CD4-positive, alpha-beta T cell treated with Interleukin-17A for 1 hour (primary cell): ENCODE results near the gene ARHGAP45.

Experiments used
- DNase-seq: peaks from one replicate; pipeline ENCODE4 v3.0.0-alpha.2; 2020

Gene ARHGAP45

DNA sequence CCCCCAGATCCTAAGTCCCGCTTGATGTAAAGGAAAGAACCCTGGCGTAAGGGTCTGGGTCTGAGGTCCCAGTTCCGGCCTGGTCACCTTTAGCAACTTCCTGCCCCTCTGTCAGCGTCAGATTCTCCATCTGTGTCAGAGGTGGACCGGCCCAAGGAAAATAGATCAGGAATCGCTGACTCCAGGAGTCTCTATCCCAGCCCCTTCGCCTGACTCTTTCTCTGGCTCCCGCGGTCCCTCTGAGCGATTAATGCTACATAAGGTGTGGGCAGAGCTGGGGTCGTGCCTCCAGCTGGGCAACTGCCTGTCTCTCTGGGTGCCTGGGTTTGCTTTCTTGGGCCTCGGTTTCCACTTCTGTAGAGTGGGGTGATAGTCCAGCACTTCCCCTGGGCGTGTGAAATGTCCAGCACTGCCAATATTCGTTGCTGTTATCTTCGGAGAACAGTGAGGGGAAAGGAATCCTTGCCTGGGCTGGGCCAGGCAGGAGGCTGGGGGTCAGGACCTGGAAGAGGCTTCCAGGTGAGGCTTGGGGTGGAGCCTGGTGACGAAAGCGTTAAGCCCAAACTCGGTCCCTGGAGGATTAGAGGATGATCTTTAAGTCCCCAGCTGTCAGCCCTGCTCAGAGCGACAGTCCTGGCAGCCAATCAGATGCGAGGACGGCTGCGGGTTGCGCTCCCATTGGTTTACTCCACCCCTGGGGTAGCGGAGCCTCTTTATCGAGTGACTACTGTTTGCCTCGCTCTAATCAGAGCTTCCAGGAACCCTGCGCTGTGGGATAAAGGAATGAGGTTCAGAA is 26.3 kb upstream of the ARHGAP45 start:
- DNase-seq: peak; percentile 94

DNA sequence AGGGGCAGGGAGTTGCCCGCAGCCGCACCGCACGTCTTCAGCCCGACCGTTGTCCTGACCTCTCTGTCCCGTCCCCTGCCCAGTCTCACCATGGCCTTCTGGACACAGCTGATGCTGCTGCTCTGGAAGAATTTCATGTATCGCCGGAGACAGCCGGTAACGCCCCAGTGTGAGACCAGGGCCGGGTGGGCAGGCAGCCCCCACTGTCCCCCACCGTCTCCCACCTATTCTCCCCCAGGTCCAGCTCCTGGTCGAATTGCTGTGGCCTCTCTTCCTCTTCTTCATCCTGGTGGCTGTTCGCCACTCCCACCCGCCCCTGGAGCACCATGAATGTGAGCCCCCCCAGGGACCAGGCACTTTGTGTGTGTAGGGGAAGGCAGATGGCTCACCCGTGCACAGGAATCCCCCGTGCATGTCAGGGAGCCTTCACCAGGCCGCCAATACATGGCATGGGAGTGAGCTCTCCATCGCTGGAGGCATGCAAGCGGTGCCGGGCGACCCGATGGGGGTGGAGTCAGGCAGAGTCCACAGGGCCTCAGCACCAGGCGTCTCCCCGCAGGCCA is 25.6 kb upstream of the ARHGAP45 start:
- DNase-seq: no peak

DNA sequence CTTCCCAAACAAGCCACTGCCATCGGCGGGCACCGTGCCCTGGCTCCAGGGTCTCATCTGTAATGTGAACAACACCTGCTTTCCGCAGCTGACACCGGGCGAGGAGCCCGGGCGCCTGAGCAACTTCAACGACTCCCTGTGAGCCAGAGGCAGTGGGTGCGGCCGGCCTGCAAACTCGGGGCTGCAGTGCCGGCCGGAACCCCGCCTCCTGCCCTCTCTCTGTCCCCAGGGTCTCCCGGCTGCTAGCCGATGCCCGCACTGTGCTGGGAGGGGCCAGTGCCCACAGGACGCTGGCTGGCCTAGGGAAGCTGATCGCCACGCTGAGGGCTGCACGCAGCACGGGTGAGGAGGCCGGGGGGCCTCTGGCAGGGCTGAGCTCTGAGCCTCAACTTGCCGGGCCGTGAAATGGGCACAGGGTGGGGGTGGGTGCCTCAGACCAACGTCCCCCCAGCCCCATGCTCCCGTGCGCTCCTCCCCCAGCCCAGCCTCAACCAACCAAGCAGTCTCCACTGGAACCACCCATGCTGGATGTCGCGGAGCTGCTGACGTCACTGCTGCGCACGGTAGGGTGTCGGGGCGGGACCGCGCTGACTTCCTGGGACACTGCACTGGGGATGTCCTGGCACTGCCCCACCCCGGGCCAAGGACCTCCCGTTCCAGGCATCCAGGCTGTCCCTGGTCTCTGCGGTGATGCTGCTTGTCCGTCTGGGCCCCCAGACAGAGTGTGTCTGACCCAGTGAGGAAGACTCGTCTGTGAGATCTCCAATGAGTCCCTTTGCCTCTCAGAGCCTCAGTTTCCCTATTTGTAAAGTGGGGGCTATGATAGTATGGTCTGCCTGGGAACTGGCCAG is 24.9 kb upstream of the ARHGAP45 start:
- no peak for DNase-seq

DNA sequence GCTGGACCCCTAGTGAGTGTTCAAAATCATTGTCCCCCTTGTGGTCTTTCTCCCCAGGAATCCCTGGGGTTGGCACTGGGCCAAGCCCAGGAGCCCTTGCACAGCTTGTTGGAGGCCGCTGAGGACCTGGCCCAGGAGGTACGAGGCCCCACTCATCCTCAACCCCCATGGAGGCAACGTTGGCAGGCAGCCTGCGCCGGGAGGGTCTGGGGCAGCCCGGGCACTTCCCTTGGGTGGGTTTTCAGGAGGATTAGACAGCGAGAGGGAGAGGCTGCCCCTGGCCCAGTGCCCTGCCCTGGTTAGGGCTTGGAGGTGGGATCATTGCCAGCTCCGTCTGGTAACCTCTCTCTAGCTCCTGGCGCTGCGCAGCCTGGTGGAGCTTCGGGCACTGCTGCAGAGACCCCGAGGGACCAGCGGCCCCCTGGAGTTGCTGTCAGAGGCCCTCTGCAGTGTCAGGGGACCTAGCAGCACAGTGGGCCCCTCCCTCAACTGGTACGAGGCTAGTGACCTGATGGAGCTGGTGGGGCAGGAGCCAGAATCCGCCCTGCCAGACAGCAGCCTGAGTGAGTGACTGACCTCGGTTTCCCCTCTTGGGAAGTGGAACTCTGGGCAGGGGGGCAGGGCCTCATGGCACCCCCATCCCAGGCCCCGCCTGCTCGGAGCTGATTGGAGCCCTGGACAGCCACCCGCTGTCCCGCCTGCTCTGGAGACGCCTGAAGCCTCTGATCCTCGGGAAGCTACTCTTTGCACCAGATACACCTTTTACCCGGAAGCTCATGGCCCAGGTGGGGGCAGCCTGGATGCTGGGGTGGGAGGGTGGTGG is 24.1 kb upstream of the ARHGAP45 start:
- no peak for DNase-seq

DNA sequence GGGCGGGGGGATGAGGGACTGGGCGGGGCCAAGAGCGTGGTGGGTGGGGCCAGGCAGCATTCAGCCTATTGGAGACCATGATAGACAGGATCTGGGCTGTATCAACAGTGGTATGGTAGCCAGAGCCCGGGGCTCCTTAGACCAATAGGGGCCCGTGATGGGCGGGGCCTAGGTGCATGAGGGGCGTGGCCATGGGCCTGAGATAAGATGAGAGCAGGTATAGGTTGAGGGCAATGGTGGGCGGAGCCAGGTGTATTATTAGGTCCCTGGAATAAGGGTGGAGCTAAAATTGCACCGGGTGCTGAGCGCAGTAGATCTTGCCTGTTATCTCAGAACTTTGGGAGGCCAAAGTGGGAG is 21.7 kb upstream of the ARHGAP45 start:
- DNase-seq: peak; percentile 84

DNA sequence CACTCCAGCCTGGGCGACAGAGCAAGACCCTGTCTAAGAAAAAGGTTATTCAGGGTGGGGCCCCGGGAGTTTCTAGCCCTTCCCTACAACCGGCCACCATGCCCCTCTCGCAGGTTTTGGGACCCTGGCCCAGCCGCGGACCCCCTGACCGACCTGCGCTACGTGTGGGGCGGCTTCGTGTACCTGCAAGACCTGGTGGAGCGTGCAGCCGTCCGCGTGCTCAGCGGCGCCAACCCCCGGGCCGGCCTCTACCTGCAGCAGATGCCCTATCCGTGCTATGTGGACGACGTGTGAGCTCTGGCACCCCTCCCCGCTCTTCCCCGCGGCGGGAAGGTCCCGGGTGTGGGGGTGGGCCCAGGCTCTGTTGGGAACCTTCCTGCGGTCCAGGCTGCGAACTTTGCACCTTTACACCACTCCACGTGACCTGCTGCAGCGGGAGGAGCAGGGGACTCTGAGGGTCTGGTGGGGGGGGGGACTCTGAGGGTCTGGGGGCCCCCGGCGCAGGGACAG is 20.8 kb upstream of the ARHGAP45 start:
- no peak for DNase-seq

DNA sequence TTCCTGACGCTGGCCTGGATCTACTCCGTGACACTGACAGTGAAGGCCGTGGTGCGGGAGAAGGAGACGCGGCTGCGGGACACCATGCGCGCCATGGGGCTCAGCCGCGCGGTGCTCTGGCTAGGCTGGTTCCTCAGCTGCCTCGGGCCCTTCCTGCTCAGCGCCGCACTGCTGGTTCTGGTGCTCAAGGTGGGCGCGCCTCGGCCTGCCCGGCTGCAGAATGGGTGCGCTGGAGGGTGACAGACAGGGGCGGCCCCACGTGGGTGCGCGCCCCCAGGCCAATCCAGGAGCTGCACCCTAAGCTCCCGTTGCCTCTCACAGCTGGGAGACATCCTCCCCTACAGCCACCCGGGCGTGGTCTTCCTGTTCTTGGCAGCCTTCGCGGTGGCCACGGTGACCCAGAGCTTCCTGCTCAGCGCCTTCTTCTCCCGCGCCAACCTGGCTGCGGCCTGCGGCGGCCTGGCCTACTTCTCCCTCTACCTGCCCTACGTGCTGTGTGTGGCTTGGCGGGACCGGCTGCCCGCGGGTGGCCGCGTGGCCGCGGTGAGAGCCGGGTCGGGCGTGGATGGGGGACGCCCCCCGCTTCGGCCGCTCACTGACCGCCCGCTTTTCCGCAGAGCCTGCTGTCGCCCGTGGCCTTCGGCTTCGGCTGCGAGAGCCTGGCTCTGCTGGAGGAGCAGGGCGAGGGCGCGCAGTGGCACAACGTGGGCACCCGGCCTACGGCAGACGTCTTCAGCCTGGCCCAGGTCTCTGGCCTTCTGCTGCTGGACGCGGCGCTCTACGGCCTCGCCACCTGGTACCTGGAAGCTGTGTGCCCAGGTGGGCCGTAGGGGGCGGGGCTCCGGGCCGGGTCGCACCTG is 19.9 kb upstream of the ARHGAP45 start:
- DNase-seq: no peak

DNA sequence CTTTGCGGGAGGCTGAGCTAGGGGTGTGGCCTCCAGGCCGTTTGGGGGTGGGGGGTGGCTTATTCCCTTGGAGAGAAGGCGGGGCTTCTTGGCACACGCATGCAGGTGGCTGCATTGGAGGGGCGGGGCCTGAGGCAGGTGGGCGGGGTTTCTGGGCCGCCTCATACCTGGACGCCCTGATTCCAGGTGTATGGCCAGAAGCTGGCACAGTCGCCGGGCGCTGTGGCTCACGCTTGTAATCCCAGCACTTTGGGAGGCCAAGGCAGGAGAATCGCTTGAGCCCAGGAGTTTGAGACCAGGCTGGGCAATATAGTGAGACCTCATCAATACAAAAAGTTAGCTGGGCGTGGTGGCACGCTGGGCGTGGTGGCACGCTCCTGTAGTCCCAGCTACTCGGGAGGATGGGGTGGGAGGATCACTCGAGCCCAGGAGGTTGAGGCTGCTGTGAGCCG is 19.2 kb upstream of the ARHGAP45 start:
- no peak for DNase-seq

DNA sequence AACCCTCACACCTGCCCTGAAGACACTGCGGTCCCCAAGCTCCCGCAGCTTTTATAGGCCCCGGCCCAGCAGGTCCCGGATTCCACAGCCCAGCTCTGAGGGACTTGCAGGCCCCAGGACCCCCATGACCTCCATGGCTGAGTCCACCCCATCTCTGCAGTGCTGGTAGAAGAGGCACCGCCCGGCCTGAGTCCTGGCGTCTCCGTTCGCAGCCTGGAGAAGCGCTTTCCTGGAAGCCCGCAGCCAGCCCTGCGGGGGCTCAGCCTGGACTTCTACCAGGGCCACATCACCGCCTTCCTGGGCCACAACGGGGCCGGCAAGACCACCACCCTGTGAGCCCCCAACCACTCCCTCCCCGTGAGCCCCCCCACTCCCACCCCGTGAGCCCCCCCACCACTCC is 17.9 kb upstream of the ARHGAP45 start:
- DNase-seq: no peak

DNA sequence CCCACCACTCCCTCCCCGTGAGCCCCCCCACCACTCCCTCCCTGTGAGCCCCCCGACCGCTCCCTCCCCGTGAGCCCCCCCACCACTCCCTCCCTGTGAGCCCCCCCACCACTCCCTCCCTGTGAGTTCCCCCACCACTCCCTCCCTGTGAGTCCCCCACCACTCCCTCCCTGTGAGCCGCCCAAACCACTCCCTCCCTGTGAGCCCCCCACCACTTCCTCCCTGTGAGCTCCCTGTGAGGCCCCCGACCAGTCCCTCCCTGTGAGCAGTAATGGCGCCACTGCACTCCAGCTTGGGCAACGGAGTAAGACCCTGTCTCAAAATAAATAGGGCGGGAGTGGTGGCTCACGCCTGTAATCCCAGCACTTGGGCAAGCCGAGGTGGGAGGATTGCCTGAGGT is 17.2 kb upstream of the ARHGAP45 start:
- no peak for DNase-seq

DNA sequence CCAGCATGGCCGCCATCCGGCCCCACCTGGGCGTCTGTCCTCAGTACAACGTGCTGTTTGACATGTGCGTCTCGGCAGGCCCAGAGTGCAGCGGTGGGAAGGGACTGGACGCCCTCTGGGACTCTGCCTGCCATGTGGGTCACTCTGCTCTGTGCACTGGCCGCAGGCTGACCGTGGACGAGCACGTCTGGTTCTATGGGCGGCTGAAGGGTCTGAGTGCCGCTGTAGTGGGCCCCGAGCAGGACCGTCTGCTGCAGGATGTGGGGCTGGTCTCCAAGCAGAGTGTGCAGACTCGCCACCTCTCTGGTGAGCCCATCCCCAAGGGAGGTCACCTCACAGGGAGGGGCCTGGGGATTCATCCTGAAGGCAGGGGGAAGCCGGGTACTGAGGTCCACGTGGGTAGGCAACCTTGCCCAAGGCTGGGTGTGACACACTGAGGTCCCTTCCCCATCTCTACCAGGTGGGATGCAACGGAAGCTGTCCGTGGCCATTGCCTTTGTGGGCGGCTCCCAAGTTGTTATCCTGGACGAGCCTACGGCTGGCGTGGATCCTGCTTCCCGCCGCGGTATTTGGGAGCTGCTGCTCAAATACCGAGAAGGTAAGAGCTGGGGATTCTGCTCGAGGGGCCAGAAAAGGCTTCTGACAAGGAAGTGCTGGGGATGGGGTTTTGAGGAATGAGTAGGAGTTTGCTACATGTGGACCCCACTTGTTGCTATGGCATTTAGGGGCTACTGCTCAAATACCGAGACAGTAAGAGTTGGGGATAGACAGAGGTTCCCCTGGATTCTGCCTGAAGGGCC is 15.8 kb upstream of the ARHGAP45 start:
- no peak for DNase-seq

DNA sequence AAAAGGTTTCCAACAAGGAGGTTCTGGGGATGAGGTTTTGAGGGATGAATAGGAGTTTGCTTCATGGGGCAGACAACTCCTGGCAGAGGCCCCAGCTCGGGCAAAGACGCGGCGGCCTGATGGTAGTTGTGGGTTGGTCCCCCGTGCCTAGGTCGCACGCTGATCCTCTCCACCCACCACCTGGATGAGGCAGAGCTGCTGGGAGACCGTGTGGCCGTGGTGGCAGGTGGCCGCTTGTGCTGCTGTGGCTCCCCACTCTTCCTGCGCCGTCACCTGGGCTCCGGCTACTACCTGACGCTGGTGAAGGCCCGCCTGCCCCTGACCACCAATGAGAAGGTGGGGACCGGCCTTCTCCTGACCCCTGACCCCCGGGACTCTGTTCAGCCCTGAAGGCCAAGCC is 15.2 kb upstream of the ARHGAP45 start:
- no peak for DNase-seq

DNA sequence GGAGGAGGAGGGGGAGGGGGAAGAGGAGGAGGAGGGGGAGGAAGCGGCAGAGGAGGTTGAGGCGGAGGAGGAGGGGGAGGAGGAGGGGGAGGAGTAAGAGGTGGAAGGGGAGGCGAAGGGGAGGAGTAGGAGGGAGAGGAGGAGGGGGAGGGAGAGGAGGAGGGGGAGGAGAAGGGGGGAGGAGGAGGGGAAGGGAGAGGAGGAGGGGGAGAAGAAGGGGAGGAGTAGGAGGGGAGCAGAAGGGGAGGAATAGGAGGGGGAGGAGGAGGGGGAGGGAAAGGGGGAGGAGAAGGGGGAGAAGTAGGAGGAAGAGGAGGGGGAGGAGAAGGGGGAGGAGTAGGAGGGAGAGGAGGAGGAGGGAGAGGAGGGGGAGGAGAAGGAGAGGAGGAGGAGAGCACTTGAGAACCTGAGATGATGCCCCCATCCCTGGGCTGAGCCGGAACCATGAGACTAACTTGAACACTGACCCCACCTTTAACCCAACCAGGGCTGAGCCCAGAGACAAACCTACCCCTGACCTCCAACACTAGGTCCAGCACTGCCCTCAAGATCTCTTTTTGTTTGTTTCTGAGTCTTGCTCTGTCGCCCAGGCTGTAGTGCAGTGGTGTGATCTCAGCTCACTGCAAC is 14.5 kb upstream of the ARHGAP45 start:
- no peak for DNase-seq

DNA sequence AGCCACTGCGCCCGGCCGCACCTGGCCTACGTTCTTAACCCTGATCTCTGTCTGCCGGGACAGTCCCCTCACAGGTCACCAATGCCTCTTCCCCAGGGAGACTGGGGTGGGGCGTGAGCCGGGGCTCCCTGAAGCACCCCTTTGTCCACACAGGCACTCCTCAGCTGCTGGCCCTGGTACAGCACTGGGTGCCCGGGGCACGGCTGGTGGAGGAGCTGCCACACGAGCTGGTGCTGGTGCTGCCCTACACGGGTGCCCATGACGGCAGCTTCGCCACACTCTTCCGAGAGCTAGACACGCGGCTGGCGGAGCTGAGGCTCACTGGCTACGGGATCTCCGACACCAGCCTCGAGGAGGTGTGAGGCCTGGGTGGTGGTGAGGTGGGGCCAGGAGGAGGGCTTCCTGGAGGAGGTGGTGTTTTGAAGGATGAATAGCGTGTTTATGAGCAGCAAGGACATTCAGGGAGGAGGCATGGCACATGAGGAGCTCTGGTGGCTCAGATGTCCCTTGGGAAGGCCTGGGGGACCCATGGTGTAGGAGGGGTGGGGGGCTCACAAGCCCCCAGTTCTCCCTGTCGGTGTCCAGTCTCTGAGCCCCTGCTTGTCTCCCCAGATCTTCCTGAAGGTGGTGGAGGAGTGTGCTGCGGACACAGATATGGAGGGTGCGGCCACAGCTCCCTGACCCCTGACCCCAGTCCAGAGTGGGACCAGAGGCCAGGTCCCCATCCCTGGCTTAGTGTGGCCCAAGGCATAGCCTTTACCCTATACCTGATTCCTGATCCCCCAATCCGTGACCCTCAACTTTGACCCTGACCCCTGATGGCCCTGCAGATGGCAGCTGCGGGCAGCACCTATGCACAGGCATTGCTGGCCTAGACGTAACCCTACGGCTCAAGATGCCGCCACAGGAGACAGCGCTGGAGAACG is 13.5 kb upstream of the ARHGAP45 start:
- DNase-seq: no peak

DNA sequence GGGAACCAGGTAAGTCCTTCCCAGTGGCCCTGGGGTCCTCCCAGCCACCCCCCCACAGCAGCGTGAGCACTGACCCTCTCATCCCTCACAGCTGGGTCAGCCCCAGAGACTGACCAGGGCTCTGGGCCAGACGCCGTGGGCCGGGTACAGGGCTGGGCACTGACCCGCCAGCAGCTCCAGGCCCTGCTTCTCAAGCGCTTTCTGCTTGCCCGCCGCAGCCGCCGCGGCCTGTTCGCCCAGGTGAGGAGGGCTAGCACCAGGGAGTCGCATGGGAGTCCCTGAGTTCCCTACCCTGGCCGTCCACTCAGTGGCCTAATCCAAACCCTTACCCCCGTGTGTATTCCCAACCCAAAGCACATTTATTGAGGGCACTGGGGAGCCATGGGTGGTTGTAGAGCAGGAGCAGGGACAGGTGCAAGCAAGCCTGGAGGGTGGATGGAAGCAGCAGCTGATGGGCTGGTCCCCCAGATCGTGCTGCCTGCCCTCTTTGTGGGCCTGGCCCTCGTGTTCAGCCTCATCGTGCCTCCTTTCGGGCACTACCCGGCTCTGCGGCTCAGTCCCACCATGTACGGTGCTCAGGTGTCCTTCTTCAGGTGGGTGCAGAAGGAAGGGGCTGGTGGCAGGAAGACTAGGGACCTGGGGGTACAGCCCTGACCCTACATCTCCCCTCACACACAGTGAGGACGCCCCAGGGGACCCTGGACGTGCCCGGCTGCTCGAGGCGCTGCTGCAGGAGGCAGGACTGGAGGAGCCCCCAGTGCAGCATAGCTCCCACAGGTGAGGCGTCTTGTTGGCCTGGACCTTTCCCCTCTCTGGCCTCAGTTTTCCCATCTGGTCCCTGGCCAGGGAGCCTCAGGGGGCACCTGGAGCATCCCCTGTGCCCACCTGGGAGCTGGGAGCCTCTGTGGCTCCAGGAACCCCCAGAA is 12.6 kb upstream of the ARHGAP45 start:
- no peak for DNase-seq

DNA sequence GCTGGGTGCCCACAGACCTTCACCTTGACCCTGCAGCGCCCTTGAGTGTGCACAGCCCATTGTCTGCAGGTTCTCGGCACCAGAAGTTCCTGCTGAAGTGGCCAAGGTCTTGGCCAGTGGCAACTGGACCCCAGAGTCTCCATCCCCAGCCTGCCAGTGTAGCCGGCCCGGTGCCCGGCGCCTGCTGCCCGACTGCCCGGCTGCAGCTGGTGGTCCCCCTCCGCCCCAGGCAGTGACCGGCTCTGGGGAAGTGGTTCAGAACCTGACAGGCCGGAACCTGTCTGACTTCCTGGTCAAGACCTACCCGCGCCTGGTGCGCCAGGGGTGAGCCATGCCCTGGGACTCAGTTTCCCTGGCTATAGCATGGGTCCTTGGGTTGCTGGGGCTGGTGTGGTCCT is 11.9 kb upstream of the ARHGAP45 start:
- no peak for DNase-seq

DNA sequence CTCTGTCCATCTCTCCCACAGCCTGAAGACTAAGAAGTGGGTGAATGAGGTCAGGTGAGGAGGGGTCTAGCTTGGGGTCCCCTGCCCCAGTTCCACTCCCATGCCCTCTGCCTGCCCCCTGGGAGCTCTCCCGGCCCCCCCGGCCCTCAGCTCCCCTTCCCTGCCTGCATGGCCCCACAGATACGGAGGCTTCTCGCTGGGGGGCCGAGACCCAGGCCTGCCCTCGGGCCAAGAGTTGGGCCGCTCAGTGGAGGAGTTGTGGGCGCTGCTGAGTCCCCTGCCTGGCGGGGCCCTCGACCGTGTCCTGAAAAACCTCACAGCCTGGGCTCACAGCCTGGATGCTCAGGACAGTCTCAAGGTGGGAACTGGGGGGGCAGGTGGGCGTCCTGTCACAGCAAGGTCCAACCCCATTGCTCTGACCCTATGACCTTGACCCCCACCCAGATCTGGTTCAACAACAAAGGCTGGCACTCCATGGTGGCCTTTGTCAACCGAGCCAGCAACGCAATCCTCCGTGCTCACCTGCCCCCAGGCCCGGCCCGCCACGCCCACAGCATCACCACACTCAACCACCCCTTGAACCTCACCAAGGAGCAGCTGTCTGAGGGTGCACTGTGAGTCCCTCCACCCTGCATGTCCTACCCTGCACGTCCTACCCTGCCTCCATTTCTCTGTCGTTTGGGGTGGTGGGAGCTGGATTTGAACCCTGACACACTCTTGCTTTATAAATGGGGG is 10.9 kb upstream of the ARHGAP45 start:
- no peak for DNase-seq
